ENCODE measurements around the gene CADM1.
A peak's percentile ranks its signal among the peaks of the same experiment; 100 is the strongest.

Gene CADM1

DNA sequence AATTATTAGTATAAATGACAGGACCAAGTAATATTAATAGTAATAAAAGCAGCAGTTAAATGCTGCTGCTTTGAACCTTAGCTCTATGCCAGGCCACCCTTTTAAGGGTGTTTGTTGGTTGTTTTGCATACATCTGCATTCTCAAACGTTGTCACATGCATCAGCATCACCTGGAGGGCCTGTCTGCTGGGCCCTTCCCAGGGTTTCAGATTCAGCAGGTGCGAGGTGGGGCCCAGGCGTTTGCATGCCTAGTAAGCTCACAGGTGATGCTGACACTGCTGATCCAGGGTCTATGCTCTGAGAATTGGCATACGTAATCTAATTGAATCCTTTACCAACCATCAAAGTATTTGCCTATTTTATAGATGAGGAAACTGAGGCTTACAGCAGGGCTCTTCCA is 246.5 kb downstream of the CADM1 start:
- Histone ChIP-seq H3K4me1 (ENCODE audit: low read depth, poor library complexity, severe bottlenecking) (peaks cover 71% of the 10 kb centered on the region), H2AFZ (ENCODE audit: low read depth) (no peak overlapping the region), H3K4me3 (IDR thresholded peaks at IDR 0.05; ENCODE audit: insufficient read depth, low read depth, low read length) (no peak overlapping the region), H3K9ac (peak overlapping the region; percentile 30; the same call in 1 of the 2 replicates), H3K27ac (peak overlapping the region; percentile 82), H3K36me3 (ENCODE audit: insufficient read depth) (no peaks in the 10 kb centered on the region), H3K27me3 (ENCODE audit: insufficient read depth, low read depth) (no peaks in the 10 kb centered on the region), H3K79me2 (ENCODE audit: insufficient read depth, low read depth) (peaks cover 27% of the 10 kb centered on the region; the same call in 1 of the 2 replicates), H4K20me1 (ENCODE audit: insufficient read depth) (no peaks in the 10 kb centered on the region), H3K4me2 (peak overlapping the region; percentile 59)
- TF ChIP-seq, protein P1, sequence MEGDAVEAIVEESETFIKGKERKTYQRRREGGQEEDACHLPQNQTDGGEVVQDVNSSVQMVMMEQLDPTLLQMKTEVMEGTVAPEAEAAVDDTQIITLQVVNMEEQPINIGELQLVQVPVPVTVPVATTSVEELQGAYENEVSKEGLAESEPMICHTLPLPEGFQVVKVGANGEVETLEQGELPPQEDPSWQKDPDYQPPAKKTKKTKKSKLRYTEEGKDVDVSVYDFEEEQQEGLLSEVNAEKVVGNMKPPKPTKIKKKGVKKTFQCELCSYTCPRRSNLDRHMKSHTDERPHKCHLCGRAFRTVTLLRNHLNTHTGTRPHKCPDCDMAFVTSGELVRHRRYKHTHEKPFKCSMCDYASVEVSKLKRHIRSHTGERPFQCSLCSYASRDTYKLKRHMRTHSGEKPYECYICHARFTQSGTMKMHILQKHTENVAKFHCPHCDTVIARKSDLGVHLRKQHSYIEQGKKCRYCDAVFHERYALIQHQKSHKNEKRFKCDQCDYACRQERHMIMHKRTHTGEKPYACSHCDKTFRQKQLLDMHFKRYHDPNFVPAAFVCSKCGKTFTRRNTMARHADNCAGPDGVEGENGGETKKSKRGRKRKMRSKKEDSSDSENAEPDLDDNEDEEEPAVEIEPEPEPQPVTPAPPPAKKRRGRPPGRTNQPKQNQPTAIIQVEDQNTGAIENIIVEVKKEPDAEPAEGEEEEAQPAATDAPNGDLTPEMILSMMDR (conservative IDR thresholded peaks at IDR 0.05; ENCODE audit: low read depth, low read length): no peak

DNA sequence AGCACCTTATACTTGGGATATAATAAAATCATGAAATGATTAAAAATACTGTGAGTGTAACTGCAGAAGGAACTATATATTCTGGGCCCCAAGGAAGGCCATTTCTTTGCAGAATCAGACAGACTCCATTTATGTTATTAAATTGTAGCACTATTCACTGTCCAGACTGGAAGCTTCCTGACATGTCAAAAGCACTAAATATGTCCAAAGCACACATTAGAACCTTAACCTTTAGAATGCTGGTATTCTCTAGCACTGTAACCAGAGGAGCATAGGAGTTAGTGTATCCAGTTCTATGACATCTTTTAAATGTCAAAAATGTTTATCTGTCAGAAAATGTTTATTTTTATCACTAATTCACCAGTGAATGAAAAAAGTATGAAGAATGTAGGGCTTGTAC is 246.9 kb downstream of the CADM1 start:
- Histone ChIP-seq H4K20me1 (ENCODE audit: insufficient read depth) (no peaks in the 10 kb centered on the region), H3K27me3 (ENCODE audit: insufficient read depth, low read depth) (no peaks in the 10 kb centered on the region), H3K36me3 (ENCODE audit: insufficient read depth) (no peaks in the 10 kb centered on the region), H3K4me2 (peak overlapping the region; percentile 59), H3K27ac (peak overlapping the region; percentile 82), H2AFZ (ENCODE audit: low read depth) (no peak overlapping the region), H3K4me3 (IDR thresholded peaks at IDR 0.05; ENCODE audit: insufficient read depth, low read depth, low read length) (no peak overlapping the region), H3K79me2 (ENCODE audit: insufficient read depth, low read depth) (peaks cover 22% of the 10 kb centered on the region; the same call in 1 of the 2 replicates), H3K9ac (peak overlapping the region; percentile 30; the same call in 1 of the 2 replicates), H3K4me1 (ENCODE audit: low read depth, poor library complexity, severe bottlenecking) (peaks cover 67% of the 10 kb centered on the region)
- TF ChIP-seq, protein P1 (conservative IDR thresholded peaks at IDR 0.05; ENCODE audit: low read depth, low read length): no peak

- no peak overlapping the region for H3K4me3 ChIP-seq (IDR thresholded peaks at IDR 0.05; ENCODE audit: insufficient read depth, low read depth, low read length)
- H4K20me1 ChIP-seq (ENCODE audit: insufficient read depth): no peaks in the 10 kb centered on the region
- peaks cover 16% of the 10 kb centered on the region; the same call in 1 of the 2 replicates for H3K79me2 ChIP-seq (ENCODE audit: insufficient read depth, low read depth)
- H3K27me3 ChIP-seq (ENCODE audit: insufficient read depth, low read depth): no peaks in the 10 kb centered on the region
- peaks cover 60% of the 10 kb centered on the region for H3K4me1 ChIP-seq (ENCODE audit: low read depth, poor library complexity, severe bottlenecking)
- H2AFZ ChIP-seq (ENCODE audit: low read depth): no peak overlapping the region
- TF ChIP-seq, protein P1 (conservative IDR thresholded peaks at IDR 0.05; ENCODE audit: low read depth, low read length): no peak
- peak overlapping the region; percentile 17; the same call in 1 of the 2 replicates for H3K9ac ChIP-seq
- H3K36me3 ChIP-seq (ENCODE audit: insufficient read depth): no peaks in the 10 kb centered on the region
- H3K27ac ChIP-seq: peak overlapping the region; percentile 82
- H3K4me2 ChIP-seq: peak overlapping the region; percentile 59
These were observed 247.6 kb downstream of the CADM1 start for GRCh38 chr11:115256397-115257197.

- Histone ChIP-seq H2AFZ (ENCODE audit: low read depth) (no peak overlapping the region), H3K9ac (no peak overlapping the region), H3K79me2 (ENCODE audit: insufficient read depth, low read depth) (0 out of 2 replicates have a peak, but pooled peaks cover 8% of the 10 kb centered on the region), H3K27ac (no peak overlapping the region; the same call in 1 of the 2 replicates), H3K27me3 (ENCODE audit: insufficient read depth, low read depth) (no peaks in the 10 kb centered on the region), H3K4me2 (no peak overlapping the region; the same call in 1 of the 2 replicates), H3K36me3 (ENCODE audit: insufficient read depth) (no peaks in the 10 kb centered on the region), H3K4me3 (IDR thresholded peaks at IDR 0.05; ENCODE audit: insufficient read depth, low read depth, low read length) (no peak overlapping the region), H3K4me1 (ENCODE audit: low read depth, poor library complexity, severe bottlenecking) (peaks cover 50% of the 10 kb centered on the region), H4K20me1 (ENCODE audit: insufficient read depth) (no peaks in the 10 kb centered on the region)
- TF ChIP-seq, protein P1 (conservative IDR thresholded peaks at IDR 0.05; ENCODE audit: low read depth, low read length): no peak
These were observed 249.0 kb downstream of the CADM1 start for GRCh38 chr11:115255006-115255762.
